PFSK-1 (cell line): Measurements from ENCODE around the gene TSPAN18.
A peak's percentile ranks its signal among the peaks of the same experiment; 100 is the strongest.

Experiments
- FOXP2 ChIP-seq: optimal IDR thresholded peaks from 2 replicates; pipeline ENCODE3; 2011; ENCODE audit warnings: borderline replicate concordance, control low read depth, inconsistent platforms; ENCODE audit not compliant: insufficient read depth; ENCODE audit errors: extremely low read length, extremely low read depth
- POLR2AphosphoS5 ChIP-seq: IDR thresholded peaks from 2 replicates; pipeline ENCODE4 v1.6.1; 2012; ENCODE audit warnings: low read depth, mild to moderate bottlenecking, control low read depth, low read length, moderate library complexity
- REST ChIP-seq, 2 experiments: IDR thresholded peaks; 2 replicates each; pipeline versions ENCODE4 v1.6.1 to v1.8.0; 2011 to 2012; ENCODE audit warnings: low read depth in 2 of 2, low read length in 2 of 2, control low read depth in 1 of 2, inconsistent platforms in 1 of 2, mild to moderate bottlenecking in 1 of 2, moderate library complexity in 1 of 2; ENCODE audit not compliant: insufficient read depth in 1 of 2
- SIN3A ChIP-seq: IDR thresholded peaks from 2 replicates; pipeline ENCODE4 v1.6.1; 2012; ENCODE audit warnings: mild to moderate bottlenecking, low read length, moderate library complexity, borderline replicate concordance; ENCODE audit not compliant: insufficient read depth
- TAF1 ChIP-seq: IDR thresholded peaks from 2 replicates; pipeline ENCODE4 v1.6.1; 2012; ENCODE audit warnings: low read length, control low read depth, borderline replicate concordance; ENCODE audit not compliant: insufficient read depth

TSPAN18 gene

DNA sequence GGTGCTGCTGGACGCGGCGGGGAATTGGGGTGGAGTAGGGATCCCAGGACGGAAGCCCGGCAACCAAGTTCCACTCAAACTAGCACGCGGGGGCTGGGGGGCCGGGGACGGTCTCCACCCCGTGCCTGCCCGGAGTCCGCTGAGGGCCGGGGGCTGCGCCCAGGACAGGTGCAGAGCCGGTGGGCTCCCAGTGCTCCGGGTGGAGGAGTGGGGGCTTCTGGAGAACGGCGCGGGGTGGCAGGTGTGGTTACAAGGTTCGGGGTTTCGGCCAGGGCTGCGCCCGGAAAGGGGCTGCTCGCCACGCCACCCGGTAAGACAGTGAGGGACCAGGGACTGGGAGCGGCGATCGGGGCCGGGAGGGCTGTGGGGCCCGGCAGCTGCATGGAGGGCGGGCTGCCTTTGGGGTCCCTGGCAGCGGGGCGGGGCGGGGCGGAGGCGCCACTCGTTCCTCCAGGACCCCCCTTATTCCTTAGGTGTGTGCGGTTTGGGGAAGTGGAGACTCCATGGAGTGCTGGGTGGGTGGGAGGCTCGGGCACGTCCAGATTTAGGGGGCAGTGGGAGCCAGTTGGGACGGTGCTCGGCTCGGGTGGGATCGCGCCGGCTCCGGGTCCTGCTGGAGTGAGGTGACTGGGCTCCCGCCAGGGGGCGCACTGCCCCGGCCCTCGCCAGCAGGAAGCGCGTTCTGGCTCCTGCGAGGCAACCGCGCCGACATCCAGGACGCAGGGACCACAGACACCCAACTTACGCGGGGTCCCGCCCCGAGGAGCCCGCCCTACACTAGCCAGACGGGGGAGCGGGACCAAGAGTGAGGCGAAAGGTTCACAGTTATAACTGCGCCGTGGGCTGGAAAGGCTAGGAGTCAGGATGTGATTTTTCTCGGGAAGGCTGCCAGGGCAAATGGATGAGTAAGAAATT, 868 bp downstream of the TSPAN18 start:
- TF ChIP-seq SIN3A (no peak), FOXP2 (peak; percentile 95), POLR2AphosphoS5 (no peak), TAF1 (no peak), REST (IDR thresholded peaks at IDR 0.05; ENCODE audit: insufficient read depth in 1 of 2, low read depth in 2 of 2, low read length in 2 of 2) (no peak)

GRCh38 chr11:44728491-44728910, 1.7 kb downstream of the TSPAN18 start:
- TF ChIP-seq POLR2AphosphoS5 (no peak), REST (IDR thresholded peaks at IDR 0.05; ENCODE audit: insufficient read depth in 1 of 2, low read depth in 2 of 2, low read length in 2 of 2) (no peak), TAF1 (no peak), FOXP2 (no peak), SIN3A (no peak)

GRCh38 chr11:44729063-44729462, 2.3 kb downstream of the TSPAN18 start:
- TF ChIP-seq SIN3A (no peak), FOXP2 (no peak), POLR2AphosphoS5 (no peak), TAF1 (no peak), REST (IDR thresholded peaks at IDR 0.05; ENCODE audit: insufficient read depth in 1 of 2, low read depth in 2 of 2, low read length in 2 of 2) (no peak)

- TF ChIP-seq TAF1 (no peak), SIN3A (no peak), REST (IDR thresholded peaks at IDR 0.05; ENCODE audit: insufficient read depth in 1 of 2, low read depth in 2 of 2, low read length in 2 of 2) (no peak), POLR2AphosphoS5 (no peak)
Measured at GRCh38 chr11:44729713-44730112, 3.0 kb downstream of the TSPAN18 start.
